Stimulated activated CD4-positive, alpha-beta T cell treated with anti-CD3 and anti-CD28 coated beads, TNF-alpha, amount 100 ng/mL, for 4 hours (primary cell): ENCODE data around the gene BICDL2.
A peak's percentile ranks its signal among the peaks of the same experiment; 100 is the strongest.

ENCODE experiments used
- DNase-seq, 3 experiments: peaks; one replicate each; pipeline ENCODE4 v3.0.0-alpha.2; 2020; ENCODE audit warnings: low read depth in 3 of 3

The BICDL2 gene

DNA sequence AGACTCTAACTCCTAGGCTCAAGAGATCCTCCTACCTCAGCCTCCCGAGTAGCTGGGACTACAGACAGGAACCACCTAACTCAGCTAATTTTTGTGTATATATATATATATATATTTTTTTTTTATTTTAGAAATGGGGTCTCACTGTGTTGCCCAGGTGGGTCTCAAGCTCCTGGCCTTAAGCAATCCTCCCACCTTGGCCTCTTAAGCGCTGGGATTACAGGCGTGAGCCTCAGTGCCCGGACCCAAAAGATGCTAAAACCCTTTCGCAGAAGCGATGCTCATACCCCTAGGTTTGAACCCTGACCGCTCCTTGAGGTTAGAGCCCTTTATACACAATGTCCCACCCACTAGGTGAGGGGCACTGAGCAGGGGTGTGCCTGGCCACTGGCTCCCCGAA lies 26.2 kb downstream of the BICDL2 start:
- DNase-seq, result no peak

DNA sequence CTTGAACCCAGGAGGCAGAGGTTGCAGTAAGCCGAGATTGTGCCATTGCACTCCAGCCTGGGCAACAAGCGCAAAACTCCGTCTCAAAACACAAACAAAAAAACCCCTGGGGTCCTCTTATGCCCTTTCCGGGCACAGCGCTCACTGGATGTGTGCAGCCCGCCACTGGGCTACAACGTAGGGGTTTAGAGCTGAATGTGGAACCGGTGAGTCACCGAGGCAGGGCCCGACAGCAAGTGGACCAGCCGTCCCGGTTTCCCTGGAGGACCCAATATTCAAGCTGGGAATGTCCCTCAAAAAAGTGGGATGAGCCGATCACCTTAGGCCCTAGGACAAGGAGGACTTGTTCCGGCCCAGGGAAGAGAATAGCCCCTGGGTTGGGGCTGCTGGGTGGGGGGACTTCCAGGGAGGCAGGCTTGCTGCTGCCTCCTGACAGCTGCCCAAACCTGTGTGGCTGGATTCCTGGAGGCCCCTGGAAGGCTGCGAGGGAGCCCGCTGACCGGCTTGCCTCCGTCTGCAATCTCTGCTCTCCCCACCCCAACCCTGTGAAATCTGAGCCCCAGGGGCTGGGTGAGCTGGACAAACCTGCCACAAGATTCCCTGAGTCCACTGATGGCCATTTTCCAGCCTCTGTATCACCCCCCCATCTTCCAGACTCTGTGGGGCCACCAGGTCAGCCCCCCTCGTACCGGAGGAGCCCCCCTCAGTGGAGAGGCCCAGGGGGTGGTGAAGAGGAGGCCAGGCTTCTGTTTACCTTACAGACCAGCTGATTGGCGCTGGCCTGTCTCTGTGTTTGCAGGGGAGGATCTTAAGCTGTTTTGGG lies 27.0 kb downstream of the BICDL2 start:
- no peak for DNase-seq

DNA sequence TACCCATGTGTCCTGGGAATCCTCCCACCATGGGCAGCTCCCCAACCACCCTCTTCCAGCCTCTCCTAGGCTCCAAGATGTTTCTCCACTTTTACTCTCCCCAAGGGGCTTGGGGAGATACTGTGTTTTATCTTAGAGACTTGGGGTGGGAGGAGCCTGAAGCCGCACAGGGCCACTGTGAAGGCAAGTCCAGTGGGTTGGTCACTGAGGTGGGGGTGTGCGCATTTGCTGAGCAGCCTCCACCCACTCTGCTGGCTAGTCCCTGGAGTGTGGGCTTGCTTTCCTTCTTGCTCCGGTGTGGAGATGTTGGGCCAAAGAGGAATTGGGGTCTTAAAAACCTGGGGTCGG lies 28.1 kb downstream of the BICDL2 start:
- DNase-seq, result no peak

DNA sequence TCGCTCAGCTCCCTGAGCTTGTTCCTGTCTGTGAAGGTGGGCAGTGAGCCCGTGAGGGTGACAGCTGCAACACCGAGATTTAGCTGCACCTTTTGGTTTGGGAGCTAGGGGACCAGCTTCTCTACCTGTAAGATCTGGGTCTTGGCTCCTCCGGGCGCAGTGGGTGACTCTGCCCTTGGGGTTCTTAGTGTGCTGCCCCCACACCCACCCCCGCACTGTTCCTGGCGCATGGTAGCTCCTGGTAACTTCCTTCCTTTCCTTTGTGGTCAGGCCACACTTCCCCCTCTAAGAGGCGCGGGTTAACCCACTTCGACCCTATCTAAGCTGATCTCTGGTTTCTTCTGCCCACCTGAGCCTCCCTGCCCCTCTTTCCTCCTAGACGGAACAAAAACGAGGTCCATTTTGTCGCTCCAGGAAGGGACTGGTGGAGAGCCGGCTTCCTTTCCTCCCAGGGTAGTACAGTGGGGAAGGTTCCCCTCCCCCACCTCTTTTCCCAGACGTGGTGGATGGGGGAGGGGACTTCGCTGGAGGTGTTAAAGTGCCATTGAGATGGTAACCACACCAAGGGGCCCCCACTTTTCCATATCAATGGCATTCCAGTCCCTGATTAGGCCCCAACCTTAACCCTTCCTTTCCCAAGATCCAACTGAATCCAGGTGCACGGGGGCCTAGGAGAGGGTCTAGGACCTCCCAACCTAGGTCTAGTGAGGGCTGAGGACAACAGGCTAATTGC lies 28.6 kb downstream of the BICDL2 start:
- no peak for DNase-seq

DNA sequence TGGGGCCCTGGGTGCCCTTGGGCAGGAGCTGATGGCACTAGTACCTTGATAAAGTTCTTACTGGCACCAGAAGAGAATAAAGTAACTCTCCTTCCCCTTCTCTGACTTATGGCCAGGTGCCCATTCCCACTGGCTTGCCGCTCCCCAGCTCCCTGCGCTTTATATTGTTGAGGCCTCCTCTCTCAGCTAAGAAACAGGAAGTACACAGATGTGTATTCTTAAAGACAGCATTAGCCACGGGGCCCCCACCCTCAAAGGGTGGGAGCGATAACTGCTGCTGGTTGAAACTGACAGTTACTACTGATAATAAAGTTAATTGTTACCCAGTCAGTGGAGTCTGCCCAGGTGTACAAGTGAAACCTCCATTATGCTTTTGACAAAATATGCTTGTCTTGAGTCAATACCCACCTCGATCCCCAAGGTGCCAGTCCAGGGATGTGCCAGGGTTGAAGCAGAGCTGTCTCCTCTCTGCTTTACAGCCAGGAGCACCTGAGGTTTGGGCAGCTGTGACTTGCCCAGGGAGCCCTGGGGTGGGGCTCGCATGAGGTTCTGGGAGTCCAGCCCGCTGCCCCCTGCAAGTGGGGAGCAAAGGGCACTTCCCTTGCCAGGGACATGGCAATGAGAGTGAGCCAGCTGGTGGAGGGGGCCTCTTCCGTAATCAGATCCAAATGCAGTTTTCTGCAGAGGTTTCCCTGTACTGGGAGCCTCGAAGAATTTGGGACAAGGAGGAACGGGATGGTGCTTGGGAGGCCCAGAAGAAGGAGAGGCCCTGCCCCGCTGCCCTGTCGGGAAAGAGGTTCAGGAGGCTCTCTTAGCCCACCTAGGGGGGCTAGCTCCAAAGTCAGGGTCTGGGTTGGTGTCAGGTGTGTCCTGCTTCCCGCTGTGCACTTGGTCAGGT lies 29.4 kb downstream of the BICDL2 start:
- no peak for DNase-seq

DNA sequence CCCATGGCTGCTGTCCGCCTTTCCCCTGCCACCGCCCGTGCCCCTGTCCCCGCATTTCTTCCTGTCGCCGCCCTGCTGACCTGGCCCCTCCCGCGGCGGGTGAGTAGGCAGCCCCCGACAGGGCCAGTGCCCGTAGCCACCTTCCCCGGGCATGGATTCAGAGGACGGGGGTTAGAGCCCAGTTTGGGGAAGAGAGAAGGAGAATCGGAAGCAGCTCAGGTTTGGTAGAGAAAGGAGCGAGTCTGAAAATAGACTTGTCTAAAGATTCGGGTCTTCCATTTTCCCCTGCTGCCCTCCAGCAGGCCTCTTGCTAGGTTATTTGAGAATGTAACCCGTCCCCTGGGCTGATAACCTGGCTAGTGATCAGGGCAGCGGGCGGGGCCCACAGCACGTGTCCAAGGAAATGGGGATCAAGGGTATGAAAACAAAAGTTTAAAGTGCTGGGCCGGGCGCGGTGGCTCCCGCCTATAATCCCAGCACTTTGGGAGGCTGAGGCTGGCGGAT lies 31.9 kb downstream of the BICDL2 start:
- no peak for DNase-seq

DNA sequence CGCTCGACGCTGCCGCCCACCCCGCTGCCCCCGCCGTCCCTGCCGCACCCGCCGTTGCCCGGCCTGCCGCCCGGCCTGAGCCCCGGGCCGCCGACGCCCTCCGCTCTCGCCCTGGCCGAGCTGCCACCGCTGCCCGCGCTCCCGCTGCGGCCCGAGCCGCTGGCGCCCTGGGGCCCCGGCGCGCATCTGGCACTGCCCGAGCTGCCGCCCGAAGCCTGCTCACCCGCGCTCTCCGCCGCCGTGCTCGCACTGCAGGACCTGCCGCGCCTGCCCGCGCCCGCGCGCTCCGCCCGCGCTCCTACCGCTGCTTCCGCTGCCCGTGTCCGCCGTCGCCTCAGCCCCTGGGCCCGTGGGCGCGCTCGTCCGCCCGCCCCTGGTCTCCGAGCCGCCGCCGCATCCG lies 32.4 kb downstream of the BICDL2 start:
- DNase-seq, result no peak

DNA sequence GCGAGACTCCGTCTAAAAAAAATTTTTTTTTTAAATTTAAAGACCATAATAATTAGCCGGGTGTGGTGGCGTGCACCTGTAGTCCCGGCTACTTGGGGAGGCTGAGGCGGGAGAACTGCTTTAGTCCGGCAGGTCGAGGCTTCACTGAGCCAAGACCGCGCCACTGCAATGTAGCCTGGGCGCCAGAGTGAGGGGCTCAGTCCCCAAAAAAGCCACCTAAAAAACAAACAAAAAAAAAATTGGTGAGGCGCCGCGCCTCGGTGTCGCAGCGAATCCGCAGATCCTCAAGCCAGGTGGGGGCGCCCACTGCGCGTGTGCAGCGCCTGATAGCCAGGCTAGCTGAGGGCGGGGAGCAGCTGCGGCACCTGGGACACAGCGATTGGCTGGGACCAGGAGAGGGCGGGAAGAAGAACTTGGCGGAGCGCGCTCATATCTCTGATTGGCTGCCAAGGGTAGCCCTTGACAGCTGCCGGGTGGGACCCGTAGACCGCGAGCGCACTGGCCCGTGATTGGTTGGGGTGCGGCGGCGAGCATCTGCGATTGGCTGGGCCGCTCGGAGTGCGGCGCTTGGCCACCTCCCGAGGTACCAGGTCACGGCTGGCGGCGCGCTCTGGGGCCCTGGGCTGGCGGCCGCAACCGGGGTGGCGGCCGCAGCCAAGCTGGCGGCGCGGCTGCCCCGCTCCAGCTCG lies 33.0 kb downstream of the BICDL2 start:
- peak; percentile 82 to 95 (median 92) for DNase-seq

DNA sequence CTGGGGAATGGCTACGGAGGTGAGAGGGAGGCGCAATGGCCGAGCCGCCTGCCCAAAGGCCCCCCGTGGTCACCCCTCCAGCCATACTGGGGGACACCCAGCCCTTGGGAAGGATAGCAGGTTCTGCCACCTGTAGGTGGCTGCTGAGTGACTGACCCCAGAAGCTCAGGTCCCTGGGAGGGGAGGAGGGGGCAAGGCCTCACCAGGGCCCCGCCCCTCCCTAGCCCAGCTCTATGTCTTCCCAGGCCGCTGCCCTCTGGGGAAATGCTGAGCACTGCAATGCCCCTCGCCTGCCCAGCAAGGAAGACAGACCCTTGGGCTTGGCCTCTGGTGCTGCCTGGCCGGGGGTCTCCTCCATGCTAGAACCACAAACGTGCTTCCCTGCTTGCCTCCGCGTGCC lies 35.4 kb downstream of the BICDL2 start:
- DNase-seq, result no peak

DNA sequence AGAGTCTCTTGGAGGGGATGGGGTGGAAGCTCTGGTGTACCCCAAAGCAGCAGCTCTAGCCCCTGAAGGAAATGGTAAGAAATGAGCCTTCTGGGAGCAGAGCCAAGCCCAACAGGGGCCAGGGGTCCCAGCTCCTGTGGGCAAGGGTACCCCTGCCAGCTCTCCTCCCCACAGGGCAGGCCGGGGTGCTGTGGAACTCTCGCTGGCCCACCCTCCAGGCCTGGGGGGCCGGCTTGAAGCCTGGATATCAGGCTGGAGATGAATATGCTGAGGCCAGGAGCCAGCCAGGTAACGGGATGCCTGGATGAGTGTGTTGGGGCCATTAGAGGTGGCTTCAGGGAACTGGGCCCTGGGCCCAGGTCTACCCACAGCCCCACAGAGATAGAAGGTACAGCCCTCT lies 36.2 kb downstream of the BICDL2 start:
- DNase-seq, result no peak

DNA sequence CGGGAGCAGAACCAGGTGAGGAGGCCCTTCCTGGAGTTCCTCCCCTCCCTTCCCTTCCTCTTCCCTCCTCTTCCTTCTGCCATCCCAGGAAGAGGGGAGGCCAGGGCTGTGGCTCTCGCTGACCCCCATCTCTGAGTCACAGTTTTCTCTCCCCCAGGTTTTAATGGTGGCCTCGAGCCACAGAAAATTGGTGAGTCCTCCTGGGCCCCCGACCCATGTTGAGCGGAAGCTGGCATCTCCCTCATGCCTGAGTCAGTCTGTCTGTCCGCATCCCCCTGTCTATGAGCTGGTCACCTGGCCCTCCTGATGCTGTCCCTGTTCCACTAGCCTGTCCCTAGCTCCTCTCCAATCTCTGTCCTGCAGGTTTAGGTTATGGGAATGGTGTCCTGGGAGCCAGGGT lies 36.8 kb downstream of the BICDL2 start:
- no peak for DNase-seq

DNA sequence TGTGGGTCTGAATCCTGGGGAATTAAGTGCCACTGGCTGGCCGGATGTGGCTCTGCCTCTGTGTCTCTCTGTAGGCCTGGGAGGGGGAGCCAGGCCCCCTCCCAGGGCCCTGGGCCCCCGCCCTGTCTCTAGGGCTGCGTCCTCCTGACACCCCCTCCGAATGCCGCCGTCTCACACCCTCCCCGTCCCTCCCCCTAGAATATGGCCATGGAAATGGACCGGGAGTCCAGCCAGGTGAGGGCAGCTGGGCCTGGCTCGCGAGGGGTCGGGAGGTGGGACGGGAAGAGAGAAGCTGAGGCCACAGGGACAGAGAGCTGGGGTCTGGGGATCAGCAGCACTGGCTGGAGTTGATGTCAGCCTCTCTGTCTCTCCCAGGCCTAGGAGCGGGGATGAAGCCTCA lies 40.4 kb downstream of the BICDL2 start:
- DNase-seq, result no peak

DNA sequence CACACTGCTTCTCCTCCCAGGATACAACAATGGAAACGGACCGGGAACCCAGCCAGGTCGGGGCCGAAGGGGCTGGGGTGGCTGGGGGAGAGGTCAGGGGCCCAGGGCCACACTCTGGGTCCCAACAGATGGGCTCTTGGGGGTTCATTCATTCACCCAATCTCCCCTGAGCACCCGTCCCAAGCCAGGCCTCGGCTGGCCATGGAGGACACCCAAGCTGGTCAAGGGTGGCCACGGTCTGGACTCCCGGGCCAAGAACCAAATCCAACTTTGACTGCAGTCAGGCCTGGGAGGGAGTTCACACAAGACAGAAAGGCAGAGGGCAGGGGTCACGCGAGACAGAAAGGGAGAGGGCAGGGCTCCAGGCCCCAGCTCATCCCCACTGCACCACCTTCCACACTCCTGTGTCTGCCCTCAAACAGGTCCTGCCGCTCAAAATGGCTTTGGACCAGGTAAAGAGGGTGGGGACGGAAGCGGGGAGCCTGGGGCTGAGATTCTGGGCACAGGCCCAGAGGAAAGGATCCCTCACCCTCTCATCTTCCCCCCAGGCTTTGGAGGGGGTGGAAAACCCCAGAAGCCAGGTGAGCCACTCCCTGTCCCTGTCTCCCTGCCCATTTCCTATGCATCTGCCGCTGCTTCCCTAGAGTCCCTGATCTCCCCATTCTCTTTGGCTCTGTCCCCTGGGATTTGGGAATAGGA lies 44.2 kb downstream of the BICDL2 start:
- no peak for DNase-seq

DNA sequence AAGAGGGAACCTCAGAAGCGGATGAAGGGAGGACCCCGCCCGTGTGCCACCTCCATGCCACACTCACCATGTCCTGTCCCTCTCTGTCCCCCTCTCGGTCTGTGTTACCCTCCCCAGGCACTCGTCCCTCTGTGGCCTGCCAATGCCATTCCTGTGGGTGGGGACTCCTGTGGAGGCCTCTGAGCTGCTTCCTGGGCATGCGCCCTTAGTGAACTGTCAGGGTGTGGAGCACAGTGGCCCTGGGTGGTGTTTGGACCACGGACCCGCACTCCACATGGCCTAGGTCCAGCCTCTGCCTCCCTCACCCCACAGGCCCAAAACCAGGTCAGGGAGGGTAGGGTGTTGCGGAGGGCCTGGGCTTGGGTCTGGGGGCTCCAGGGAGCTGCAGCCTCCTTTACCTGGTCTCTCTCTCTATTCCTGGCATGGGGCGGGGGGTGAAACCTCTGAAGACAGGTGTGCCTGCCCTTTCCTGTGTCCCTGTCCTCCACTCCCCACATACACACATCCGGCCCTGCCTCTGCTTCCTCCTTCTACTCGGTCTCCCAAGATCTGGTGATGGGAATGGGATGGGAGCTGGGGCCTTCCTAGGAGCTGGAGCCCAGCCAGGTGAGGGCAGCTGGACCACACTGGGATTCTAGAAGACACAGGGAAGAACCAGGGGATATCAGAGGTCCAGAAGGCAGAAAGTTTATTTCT lies 45.0 kb downstream of the BICDL2 start:
- no peak for DNase-seq

DNA sequence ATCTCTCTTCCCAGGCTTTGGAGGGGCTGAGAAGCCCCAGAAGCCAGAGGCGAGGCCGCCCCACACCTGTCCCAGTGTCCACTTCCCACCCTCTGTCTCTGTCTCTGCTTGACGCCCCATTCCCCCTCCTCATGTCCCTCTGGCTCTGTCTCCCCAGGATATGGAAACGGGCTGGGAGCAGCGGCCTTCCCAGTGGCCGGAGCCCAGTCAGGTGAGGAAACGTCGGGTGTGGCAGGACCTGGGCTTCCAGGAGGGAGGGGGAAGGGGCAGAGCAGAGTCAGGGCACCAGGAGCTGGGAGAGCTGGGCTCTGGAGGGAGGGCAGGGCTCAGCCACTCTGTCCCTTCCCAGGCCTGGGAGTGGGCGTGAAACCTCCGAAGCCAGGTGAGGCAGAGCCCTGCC lies 45.9 kb downstream of the BICDL2 start:
- DNase-seq, result no peak

DNA sequence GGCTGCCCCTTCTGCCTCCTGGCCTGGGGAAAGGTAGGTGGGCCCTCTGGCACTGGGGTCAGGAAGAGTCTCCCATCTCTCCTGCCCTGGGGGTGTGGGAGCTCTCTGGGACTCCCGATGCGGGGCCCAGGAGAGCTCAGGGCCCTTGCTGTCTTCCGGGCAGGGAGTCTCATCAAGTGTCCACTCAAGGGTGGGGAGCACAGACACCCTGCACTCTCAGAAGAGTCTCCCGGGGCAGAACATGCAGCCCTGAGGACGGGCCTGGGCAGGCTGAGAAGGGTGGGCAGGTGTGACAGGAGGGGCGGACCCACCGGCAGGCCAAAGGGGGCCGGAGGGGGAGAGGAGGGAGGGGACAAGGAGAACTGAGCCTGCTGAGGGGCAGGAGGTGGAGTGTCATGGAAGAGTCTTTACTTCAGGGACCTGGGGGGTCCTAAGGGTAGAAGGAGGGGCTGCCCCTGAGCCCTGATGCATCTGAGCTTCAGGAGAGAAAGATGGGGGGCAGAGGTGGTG lies 48.1 kb downstream of the BICDL2 start:
- DNase-seq, result no peak

DNA sequence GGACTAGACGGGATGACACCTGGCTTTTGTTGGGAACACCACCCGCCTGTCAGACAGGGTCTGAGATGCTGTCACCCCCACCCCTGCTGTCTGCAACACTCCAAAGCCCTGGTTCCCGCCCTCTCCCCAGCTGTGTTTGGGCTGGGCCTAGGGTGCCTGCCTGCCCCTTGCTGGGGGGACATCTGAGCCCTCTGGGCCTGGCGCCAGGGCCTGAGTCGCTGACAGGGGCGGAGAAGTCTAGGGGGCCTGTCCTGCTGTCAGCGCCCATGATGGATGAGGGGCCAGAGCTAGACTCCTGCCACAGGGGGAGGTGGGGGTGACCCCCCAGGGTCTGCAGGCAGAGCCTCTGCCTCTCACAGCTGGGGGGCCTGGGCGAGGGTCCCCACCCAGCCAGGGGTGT lies 48.9 kb downstream of the BICDL2 start:
- DNase-seq, result no peak

DNA sequence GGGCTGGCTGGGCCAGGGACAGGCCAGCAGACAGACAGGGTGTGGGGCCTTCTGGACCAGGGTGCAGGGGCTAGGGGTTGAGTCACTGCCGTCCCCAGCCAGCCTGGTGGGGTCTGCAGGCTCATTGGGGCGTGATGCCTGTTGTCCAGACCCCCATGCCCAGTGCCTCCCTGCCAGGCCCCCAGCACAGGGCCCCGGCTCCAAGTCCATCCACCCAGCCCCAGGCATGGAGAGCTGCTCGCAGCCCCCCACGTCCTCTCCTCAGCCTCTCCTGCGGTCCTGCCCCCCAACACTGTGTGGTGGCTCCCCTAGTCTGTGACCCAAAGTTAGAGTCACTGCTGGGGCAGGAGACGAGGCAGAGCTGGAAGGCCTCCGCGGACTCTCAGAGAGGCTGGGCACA lies 49.5 kb downstream of the BICDL2 start:
- no peak for DNase-seq

DNA sequence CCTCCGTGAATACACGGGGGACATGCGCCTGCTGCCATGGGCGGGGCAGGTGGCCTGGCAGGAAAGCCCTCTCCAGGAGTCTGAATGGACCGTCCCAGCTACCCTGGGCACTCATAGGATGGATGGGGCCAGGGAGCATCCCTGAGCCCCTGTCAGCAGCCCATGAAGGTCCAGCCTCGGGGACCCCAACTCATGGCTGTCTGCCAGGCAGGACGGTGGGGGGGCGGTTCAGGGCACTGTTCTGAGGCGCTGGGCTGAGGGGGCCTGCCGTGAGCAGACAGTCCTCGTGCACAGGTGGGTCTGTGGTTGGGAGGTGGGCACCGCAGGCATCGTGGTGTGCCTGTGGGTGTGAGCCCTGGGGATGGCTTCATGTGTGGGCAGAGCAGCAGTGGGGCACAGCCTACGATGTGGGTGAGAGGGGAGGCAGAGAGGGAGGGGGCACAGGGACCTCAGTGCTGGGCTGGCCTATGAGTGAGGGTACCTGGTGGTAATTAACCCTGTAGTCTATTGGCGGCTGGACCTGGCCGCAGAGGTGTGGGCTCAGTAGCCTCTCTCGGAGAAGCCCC lies 50.0 kb downstream of the BICDL2 start:
- DNase-seq, result no peak

DNA sequence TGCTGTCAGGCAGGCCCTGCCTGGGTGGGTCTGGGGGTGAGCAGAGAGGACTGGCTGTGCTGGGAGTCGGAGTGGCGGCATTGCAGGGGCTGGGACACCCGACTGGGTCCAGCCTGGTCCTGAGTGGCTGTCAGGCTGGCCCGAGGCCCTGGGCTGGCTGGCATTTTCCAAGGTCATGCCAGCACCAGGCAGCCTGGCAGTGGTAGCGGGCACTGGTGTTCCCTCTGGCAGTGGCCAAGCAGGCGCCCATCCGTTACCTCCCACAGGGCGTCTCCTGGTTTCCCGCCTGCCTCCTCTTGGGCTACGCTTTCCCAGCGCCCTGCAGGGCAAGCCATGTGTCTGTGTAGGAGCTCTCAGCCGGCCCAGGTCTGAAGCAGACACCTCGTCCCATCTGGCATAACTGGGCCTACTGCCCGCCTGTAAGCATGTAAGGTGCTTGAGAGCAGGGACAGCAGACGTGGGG lies 50.8 kb downstream of the BICDL2 start:
- no peak for DNase-seq
